ENCODE measurements around the gene KAT14.
"Not testable (repeated sequence)": the region's sequence is repeated elsewhere in the genome, so short reads cannot be mapped to it uniquely, and the experiment has no call there.

KAT14 gene

GRCh38 chr20:18174906-18175683 lies 37.4 kb downstream of the KAT14 start:
- no peak overlapping the region for H3K4me3 ChIP-seq (ENCODE audit: low read depth, low read length)
- DNase-seq (ENCODE audit: low read depth): no peak
- TF ChIP-seq, protein P1, sequence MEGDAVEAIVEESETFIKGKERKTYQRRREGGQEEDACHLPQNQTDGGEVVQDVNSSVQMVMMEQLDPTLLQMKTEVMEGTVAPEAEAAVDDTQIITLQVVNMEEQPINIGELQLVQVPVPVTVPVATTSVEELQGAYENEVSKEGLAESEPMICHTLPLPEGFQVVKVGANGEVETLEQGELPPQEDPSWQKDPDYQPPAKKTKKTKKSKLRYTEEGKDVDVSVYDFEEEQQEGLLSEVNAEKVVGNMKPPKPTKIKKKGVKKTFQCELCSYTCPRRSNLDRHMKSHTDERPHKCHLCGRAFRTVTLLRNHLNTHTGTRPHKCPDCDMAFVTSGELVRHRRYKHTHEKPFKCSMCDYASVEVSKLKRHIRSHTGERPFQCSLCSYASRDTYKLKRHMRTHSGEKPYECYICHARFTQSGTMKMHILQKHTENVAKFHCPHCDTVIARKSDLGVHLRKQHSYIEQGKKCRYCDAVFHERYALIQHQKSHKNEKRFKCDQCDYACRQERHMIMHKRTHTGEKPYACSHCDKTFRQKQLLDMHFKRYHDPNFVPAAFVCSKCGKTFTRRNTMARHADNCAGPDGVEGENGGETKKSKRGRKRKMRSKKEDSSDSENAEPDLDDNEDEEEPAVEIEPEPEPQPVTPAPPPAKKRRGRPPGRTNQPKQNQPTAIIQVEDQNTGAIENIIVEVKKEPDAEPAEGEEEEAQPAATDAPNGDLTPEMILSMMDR (IDR thresholded peaks at IDR 0.05; ENCODE audit: low read depth, low read length, missing control alignments): no peak

GRCh38 chr20:18176318-18176785 lies 38.7 kb downstream of the KAT14 start:
- no peak for DNase-seq (ENCODE audit: low read depth)
- H3K4me3 ChIP-seq (ENCODE audit: low read depth, low read length): no peak overlapping the region
- TF ChIP-seq, protein P1 (IDR thresholded peaks at IDR 0.05; ENCODE audit: low read depth, low read length, missing control alignments): no peak

GRCh38 chr20:18180366-18180765 lies 42.7 kb downstream of the KAT14 start:
- not testable (repeated sequence) for H3K4me3 ChIP-seq (ENCODE audit: low read depth, low read length); DNase-seq (ENCODE audit: low read depth)

DNA sequence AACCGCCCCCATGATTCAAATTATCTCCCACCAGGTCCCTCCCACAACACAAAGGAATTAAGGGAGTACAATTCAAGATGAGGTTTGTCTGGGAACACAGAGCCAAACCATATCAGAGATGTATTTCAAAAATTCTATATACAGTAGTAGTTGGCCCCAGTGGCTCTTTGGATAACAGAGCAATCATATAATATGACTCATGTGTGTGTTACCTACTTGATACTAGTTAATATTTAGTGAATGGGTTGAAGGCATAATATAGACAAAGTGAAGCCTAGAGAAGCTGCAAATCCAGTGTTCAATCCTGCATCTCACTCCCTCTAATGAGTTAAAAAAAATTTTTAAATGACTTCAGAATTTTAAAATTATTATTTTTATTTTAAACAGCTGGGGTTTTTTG lies 43.2 kb downstream of the KAT14 start:
- no peak overlapping the region for H3K4me3 ChIP-seq (ENCODE audit: low read depth, low read length)
- DNase-seq (ENCODE audit: low read depth): no peak
- TF ChIP-seq, protein P1 (IDR thresholded peaks at IDR 0.05; ENCODE audit: low read depth, low read length, missing control alignments): no peak

DNA sequence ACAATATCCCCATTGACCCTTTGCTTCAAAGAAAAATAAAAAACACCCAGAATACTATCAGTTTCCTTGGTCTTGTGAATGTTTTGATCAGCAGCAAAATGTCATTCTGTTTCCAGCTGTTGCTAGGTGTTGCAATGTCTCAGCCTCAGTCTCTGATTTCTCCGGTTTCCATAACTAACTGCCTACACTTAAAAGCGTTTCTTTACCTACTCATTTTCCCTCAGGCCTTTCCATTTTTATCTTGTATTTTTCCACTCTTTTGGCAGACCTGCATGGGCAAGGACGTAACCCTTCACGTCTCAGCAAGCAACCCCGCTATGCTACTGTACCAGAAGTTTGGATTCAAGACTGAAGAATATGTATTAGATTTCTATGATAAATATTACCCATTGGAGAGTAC lies 49.4 kb downstream of the KAT14 start:
- H3K4me3 ChIP-seq (ENCODE audit: low read depth, low read length): no peak overlapping the region
- no peak for DNase-seq (ENCODE audit: low read depth)
- TF ChIP-seq, protein P1 (IDR thresholded peaks at IDR 0.05; ENCODE audit: low read depth, low read length, missing control alignments): no peak

GRCh38 chr20:18188434-18188833 lies 50.8 kb downstream of the KAT14 start:
- no peak overlapping the region for H3K4me3 ChIP-seq (ENCODE audit: low read depth, low read length)
- TF ChIP-seq, protein P1 (IDR thresholded peaks at IDR 0.05; ENCODE audit: low read depth, low read length, missing control alignments): no peak
- DNase-seq (ENCODE audit: low read depth): no peak

GRCh38 chr20:18190338-18191233 lies 52.9 kb downstream of the KAT14 start:
- no peak for DNase-seq (ENCODE audit: low read depth)
- H3K4me3 ChIP-seq (ENCODE audit: low read depth, low read length): no peak overlapping the region
- TF ChIP-seq, protein P1 (IDR thresholded peaks at IDR 0.05; ENCODE audit: low read depth, low read length, missing control alignments): no peak
